Measurements from ENCODE around the gene ADORA2A.
"Not testable (repeated sequence)": the region's sequence is repeated elsewhere in the genome, so short reads cannot be mapped to it uniquely, and the experiment has no call there.

The ADORA2A gene

DNA sequence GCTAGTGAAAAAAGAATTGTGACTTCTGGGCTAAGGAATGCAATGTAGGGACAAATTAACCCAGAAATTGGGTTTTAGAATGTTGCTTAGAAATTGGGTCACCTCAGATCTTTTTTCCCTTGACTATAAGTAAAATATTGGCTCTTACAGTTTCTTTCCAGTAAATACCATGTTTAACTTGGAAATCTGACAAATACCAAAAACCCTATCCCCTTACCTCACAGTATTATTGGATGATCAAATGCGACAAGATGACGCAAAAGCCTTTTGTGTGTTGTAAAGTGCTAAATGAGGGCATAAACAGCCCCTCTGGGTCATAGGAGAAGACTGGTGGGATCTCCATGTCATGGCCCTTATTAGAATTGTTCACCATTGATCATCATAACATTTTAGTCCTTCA is 61.6 kb downstream of the ADORA2A start:
- no peak for DNase-seq (ENCODE audit: low read depth)

DNA sequence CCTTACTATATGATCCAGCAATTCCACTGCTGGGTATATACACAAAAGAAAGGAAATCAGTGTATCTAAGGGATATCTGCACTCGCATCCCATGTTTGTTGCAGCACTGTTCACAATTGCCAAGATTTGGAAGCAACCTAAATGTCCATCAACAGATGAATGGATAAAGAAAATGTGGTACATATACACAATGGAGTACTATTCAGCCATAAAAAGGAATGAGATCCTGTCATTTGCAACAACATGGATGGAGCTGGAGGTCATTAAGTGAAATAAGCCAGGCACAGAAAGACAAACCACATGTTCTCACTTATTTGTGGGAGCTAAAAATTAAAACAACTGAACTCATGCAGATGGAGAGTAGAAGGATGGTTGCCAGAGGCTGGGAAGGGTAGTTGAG is 62.0 kb downstream of the ADORA2A start:
- not testable (repeated sequence) for DNase-seq (ENCODE audit: low read depth)

Data from iris pigment epithelial cell (primary cell).